Panc1 (cell line): Measurements from ENCODE around the gene ICAM4.

Experiments
- CTCF ChIP-seq: fragments of 450-650 bp; IDR thresholded peaks from 2 replicates; pipeline ENCODE4 v1.5.1; 2017; ENCODE audit warnings: mild to moderate bottlenecking
- POLR2AphosphoS5 ChIP-seq: IDR thresholded peaks from 2 replicates; pipeline ENCODE4 v1.6.1; 2012; ENCODE audit warnings: mild to moderate bottlenecking, low read depth, low read length, moderate library complexity

DNA sequence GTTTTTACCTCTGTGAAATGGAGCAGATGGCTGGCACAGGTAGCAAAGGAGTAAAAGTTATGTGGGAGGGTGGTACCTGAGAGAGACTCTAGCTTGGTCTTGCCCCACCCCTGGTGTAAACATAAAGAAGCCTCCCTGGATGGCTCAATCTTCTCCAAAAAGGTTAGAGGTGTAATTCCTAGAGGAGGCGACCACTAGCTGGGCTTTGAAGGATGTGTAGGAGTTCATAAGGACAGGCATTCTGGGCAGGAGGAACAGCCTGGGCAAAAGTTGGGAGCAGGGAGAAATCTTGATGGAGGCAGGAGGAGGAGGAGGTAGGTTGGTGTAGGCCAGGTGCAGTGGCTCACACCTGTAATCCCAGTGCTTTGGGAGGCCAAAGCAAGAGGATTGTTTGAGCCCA is 7.8 kb upstream of the ICAM4 start:
- TF ChIP-seq CTCF (no peak), POLR2AphosphoS5 (no peak)
